NCI-H748 (cell line): ENCODE measurements around the gene GRB7.
"Not testable (repeated sequence)": the region's sequence is repeated elsewhere in the genome, so short reads cannot be mapped to it uniquely, and the experiment has no call there.

Source experiments
- DNase-seq: peaks from one replicate; lab custom pipeline; 2025; ENCODE audit not compliant: unreplicated experiment; lab: John Stamatoyannopoulos, UW

GRB7 gene

DNA sequence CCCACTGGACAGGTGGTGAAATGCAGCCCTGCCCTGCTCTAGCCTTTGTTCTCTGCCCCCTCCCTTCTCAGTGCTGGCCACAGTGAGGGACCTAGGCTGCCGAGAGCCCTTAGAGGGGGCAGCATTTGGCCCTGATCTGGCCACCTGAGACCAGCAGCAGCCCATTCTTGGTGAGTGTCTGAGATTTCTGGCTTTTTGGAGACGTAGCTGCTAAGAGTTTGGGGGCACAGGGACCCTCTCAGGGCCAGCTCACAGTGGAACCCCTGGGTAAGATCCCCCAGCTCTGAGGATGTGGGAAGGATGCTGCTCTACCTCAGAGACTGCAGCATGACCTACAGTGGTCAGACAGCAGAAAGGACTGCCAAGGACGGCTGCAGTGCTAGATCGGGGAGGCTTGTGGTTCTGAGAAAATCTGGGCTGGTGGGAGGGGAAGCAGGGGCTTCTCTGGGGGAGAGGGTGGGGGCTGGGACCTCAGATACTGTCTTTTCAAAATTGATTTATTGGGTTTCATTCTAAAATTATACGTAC, 13.3 kb downstream of the GRB7 start:
- no peak for DNase-seq

DNA sequence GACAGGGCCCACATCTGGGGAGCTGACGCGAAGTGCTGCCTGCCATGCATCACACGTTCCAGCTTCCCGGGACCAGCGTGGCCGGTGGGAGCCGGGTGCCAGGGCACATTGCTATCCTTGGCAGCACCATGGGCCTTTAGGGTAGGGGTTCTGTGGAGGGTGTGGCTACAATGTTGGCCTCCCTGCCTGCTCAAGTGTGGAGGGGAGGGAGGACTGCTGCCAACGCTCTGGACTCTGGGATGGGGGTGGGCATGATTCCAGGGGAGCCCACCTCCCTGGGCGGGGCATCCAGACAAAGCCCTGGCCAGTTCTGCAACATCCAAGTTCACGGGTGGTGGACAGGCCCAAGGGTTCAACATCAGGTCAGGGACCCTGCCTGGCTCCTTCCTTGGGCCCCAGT, 13.9 kb downstream of the GRB7 start:
- DNase-seq: no peak

DNA sequence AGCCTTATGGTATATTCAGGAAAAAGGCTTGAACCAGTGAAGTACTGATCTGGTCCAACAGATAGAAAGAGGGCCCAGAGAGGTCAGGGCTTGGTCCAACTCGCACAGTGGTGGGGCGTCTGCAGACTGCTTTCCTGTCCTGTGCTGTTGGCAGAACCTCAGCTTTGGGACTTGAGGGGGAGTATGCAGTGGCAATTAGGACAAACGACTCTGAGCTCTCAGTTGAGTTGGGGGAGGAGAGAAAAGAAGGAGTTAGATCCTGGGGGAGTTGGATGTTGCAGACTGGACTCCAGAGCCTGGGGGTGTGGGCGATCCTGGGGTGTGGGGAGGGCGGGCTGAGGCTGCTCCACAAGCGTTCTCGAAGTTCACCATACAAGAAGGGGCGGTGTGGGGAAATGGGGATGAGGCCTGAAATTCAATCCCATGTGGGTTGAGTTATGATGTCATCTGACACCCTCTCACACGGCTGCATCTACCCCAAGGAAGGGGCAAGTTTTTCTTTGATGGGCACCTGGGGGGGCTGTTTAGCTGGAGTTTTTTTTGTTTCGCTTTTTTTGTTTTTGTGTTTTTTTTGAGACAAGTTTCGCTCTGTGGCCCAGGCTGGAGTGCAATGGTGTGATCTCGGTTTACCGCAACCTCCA, 14.6 kb downstream of the GRB7 start:
- no peak for DNase-seq

DNA sequence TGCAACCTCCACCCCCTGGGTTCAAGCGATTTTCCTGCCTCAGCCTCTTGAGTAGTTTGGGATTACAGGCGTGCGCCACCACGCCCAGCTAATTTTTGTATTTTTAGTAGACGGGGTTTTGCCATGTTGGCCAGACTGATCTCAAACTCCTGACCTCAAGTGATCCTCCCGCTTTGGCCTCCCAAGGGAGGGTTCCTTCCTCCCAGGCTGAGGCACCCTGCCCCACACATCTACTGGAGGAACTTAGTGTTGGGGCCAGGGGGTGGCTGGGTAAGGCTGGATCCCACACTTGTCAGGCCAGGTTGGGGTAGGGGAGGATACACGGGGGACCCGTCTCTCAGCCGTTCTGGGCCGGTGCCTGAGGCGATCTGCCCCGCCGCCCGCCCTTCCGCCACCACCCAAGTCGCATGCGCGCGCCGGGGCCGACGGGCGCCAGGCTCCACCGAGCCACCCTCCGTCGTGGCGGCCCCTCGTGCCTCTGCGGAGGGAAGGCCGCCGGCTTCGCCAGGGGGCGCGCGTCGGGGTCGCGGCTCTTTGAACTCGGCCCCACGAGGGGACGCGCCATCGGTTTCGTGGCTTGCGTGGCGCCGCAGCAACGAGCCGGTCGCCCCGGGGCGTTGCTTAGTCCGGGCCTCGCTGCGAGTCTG, 15.9 kb downstream of the GRB7 start:
- peak; percentile 80 for DNase-seq

DNA sequence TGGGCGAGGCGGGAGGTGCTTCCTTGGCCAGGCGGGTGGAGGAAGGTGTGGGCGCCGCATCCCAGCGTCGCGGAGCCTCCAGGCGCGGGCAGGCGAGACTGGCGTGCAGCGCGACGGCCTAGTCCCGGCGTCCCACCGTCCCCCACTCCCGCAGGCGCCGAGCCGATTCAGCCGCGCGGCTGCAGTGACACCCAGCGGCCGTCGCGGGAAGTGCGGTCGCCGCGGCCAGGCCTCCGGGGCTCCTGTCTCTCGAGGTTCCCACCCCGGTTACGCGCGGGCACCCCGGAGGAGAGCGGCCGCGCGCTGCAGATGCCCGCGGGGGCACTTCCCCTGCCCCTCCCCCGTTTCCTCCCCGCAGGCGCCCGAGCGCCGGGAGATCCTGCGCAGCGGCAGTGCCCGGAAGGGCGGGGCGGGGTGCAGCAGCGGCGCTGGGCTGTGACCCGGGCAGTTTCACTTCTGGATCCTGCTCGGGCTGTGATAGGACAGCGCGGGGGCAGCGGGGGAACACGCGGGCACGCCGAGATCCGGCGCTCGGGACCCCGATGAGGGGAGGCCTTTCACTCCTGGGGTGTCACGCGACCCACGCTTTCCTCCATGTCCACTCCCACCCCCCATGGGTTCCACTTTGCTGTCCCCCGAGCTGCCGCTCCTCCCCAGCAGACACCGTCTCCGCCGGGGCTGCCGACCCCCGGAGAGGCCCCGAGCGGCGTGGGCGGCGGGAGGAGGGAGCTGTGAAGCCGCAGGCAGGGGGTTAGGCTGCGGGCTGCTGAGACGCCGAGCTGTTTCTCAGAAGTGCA, 16.6 kb downstream of the GRB7 start:
- DNase-seq: peak; percentile 88

DNA sequence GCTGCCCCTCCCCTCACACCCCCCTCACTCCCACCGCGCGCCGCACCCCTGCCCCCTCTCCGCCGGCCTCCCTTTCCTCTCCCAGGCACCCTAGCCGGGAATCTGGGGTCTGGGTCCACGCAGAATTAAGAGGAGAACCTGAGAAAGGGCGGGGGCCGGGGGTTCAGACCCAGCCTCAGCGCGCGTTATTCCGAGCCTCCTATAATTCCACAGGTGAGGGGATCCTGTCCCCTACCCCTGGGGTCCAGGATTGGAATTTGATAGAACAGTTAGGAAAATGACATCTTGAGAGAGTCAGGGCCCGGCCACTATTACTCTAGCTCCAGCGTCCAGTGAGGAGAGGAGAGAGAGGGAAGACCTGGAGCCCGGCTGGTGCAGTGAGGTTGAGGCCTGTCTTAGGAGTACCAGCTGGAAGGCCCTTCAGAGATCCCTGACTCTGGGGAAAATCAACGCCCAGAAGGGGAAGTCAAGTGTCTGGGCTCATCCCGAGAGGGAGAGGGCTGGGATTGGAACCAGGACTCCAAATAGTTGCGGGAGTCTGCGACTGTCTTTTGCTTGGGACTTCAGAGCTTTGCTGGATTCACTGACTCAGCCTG, 17.3 kb downstream of the GRB7 start:
- DNase-seq: no peak

DNA sequence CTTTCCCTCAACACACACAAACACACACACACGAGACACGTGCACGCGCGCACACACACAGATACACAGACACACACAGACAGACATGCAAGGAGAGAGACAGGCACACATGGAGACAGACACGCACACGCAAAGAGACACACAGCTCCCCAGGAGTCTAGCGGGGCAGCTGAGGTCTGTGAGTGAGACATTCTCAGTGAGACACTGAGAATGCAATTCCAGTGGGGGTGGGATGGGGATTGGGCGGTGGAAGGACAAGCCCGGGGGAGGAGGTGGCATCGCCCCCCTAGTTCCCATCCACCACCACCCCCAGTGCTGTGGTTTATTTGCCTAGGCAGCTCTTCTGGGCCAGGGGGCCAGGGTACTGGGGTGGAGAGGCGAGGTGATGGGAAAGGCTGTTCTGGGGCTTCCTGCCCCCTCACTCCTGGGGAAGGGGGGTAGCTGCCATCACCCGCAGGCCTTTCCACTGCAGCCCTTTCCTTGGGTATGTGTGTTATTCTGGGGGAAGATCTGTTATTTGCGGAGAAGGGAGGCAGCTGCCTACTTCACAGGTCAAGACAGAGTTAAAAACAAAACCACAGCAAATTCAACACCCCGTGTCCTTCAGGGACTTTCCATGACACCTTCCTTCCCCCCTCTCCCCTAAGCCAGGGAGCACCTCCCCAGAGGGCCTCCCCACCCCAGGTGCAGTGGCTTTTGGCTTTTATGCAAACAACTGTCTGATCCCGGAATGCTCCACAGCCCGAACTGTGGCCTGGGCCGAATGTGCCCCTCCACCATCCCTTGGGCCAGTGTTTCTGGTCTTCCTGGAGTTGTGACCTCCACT, 18.0 kb downstream of the GRB7 start:
- no peak for DNase-seq

DNA sequence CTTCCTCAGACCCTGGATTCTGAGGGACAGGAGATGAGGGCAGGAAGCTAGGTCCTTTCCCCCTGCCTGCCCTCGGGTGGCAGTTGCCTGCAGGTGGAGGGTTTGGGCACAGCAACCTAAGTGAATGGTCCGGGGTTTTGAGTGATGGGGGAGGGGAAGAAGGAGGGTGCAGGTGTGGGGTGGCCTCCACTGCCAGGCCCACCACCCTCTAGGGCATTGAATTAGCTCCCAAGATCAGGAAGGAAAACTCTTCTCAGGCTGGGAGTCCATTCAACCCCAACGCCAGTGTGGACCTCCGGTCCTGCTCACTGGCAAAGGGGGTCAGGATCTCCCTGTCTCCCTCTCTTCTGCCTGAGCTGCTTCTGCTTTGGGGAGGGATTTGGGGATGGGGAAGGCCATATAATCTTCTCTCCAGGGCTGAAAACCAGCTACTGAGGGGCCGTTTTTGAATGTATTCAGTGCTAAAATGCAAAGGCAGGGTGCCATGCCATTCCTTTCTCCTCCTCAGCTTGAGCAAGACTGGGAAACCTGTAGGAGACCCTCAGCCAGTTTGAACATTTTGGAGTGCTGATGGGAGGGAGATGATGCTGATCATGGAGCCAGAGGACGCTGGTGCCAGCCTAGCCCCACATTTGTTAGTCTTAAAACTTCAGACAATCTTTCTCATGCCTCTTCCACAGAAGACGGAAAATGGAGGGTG, 18.8 kb downstream of the GRB7 start:
- DNase-seq: no peak

DNA sequence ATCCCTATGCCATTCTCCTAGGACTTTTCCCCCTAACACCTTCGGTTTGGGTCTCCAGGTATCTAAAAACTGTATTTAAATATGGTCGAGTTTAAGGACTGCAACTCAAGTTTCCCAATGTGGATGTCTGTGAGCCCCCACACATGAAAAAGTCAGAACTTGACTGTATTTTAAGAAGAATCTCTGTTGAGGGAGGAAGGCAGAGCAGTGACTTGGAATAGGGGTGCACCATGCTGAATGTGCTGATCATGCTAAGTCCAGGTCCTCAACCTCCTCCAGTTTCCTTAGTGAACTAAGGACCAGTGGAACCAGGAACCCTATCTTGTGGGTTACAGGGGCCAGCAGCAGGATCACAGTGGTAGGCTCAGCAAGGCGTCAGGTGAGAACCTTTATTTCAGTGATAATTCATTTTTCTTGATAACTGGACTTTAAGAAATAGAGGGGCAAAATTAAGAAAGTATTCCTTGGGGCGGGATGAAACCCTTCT, 19.5 kb downstream of the GRB7 start:
- DNase-seq: no peak

DNA sequence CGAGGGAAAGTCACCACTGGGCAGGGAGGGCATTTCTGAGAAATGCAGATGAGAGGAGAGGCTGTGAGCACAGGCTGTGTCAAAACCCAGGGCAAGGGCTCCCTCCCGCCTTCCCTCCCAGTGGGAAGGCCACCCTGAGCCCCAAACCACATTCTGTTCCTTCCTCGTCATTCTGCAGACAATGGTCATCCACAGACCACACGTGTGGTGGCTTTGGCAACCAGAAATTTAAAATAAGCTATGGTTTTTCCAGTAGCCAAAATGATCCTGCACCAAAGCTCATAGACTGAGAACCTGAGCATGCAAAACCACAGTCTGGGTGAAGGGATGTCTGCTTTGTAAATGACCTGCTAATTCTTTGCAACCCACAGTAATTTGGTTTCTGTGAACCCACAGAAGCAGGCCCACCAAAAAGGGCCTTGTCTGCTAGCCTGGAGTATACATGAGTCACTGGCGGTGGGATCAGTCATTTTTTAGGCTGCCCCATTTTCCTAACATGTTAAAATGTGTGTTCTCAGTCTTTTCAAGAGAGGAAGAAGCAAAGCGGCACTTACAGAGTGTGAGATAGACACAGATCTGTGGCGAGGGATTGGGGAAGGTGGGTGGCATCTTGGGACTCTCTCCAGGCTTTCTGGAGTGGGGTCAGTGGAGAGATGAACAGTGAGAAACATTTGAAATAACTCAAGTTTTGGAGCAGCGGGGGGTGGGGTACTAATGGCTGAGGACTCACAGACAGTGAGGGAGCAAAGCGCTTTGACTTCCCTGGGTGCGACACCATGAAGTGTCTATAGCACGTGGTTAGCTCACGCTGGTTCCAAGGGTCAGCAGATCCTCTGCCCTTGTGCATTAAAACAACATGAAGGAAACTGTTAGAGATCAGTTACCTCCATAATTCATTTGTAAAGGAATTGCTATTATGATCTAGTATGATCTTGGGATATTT, 20.5 kb downstream of the GRB7 start:
- no peak for DNase-seq

DNA sequence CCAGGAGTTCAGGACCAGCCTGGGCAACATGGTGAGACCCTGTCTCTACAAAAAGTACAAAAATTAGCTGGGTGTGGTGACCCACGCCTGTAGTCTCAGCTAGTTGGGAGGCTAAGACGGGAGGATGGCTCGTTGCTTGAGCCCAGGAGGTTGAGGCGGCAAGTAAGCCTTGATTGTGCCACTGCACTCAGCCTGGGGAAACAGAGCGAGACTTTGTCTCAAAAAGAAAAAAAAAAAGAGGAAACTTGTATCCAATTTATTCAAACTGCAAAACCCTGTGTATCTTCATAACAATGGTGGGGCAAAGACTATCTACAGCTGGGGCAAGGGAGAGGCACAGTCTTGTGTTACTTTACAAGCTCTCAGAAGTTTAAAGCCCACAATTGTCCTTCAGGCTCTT, 21.5 kb downstream of the GRB7 start:
- DNase-seq: no peak

DNA sequence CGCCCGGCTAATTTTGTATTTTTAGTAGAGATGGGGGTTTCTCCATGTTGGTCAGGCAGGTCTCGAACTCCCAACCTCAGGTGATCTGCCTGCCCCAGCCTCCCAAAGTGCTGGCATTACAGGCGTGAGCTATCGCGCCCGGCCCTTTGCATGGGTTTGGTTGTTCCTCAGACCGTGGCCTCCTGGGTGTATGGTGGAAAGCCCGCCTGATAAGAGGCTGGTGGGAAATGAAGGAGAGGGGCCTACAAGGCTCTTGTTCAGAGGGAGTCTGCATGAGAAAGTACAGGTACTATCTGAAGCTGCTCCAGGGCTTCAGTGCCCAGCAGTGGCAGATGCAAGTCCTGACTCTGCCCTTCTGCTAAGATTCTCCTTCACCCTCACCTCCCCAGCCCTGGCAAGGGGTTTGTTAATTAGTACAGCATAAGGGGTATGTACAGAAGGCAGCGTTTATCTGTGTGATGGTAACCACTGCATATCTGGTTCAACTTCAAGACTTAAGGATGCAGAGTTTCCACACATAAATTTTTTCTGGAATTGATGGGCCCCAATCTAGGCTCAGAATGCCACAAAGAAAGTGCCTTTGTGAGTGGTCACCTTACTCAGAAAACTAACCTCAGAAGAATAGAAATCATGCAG, 24.2 kb downstream of the GRB7 start:
- no peak for DNase-seq

DNA sequence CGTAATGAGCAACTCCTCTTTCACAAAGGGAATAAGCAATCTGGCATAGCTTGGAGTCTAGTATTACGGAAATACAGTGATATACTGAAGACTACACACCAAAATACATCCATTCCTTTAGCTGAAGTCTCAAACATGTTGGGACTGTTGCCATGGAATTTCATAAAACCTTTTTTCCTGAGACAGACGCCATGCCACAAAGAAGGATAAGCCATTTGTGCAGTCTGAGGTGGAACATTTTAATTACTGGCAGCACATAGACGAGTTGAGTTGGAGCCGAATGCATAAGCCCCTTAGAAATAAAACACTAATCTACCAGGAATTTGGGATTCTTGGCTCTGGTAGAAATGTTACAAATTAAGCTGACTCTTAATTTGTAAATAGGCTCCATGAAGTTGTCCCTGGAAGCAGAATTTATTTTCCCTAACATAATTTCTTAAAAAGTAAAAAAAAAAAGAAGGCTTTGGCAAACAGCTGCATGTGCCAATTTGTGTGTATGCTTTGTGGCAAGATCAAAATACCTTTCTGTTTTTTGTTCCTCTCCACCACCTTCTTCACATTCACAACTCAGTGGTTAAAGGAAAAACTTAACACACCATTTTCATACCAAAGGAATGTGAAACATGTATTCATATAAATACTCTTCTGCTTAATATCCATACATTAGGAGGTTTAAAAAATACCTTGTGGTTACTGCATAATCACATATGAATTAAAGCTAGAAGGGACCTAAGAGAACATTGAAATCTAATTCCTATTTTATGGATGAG, 25.5 kb downstream of the GRB7 start:
- DNase-seq: no peak

DNA sequence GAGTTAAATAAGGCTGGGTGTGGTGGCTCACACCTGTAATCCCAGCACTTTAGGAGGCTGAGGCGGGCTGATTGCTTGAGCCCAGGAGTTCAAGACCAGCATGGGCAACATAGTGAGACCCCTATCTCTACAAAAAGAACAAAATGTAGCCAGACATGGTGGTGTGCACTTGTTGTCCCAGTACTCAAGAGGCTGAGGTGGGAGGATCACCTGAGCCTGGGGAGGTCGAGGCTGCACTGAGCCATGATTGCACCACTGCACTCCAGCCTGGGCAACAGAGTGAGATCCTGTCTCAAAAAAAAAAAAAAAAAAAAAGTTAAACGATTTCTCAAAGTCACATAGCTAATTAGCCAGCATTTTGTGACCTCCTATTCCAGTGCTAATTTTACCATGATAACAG, 26.4 kb downstream of the GRB7 start:
- not testable (repeated sequence) for DNase-seq

DNA sequence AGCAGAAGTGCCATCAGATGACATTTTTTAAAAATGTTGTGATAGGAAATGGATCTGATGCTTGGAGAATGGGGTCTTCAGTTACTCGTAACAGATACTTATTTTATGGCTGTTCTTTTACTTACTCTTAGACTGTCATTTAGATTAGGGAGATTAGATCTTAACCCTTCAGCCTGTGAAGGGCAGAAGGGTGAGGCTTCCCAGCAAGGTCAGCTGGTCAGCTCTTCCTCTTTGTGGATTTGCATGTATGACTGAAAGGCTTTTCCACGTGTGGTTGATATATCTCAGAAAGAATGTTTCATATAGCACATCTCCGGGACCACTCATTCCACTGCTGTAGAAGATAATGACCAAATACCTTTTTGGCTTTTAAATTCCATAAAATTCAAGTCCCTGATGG, 27.4 kb downstream of the GRB7 start:
- no peak for DNase-seq

DNA sequence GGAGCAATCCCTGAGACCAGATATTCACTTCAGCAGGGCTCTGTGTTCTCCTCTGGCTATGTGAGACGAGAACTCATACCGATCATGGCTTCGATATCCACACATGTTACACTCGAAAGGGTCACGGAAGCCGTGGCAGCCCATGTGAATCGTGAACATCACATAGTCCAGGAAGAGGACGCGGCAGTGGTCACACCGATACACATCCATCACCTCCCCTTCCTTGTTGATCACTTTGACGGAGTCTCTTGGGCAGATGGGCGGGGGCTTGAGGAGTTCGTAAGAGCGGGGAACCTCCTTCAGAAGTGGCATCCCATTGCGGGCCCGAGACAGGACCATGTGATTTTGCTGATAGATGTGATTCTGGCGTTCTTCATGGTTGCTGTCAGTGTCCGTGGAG, 28.0 kb downstream of the GRB7 start:
- no peak for DNase-seq

DNA sequence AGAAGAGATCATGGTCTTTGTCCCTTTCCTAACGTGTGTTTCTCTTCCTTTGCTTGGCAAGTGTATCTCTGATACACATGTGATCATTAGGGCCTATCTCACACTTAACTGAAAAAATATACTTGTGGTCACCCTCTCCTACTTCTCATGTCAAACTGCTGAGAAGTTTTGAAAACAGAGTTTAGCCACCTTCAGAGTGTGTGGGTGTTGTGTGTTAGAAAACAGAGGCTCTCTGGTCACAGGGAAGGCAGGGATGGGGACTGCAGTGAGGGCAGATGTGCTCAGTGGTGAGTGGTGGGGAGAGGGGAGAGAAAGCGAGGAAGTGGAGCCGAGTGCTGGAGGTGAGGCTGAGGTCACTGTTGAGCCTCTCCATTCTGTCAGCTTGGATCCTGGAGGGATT, 29.4 kb downstream of the GRB7 start:
- no peak for DNase-seq
